Measurements from ENCODE around the gene ACVR1B.

ACVR1B gene

GRCh38 chr12:51915003-51915625 is 36.4 kb upstream of the ACVR1B start:
- TF ChIP-seq MYC (IDR thresholded peaks at IDR 0.05; ENCODE audit: low read depth, low read length) (no peak), MAX (IDR thresholded peaks at IDR 0.05; ENCODE audit: low read depth, low read length) (no peak), POLR2A (IDR thresholded peaks at IDR 0.05; ENCODE audit: extremely low read depth, insufficient read length) (no peak), CTCF (IDR thresholded peaks at IDR 0.05; ENCODE audit: low read depth, low read length) (no peak)
- no peak for DNase-seq (ENCODE audit: low read depth)
- H3K4me3 ChIP-seq (ENCODE audit: low read depth, low read length): no peak overlapping the region

GRCh38 chr12:51915951-51916350 is 35.5 kb upstream of the ACVR1B start:
- no peak overlapping the region for H3K4me3 ChIP-seq (ENCODE audit: low read depth, low read length)
- TF ChIP-seq MAX (IDR thresholded peaks at IDR 0.05; ENCODE audit: low read depth, low read length): no peak
- no peak for TF ChIP-seq MYC (IDR thresholded peaks at IDR 0.05; ENCODE audit: low read depth, low read length)
- no peak for TF ChIP-seq CTCF (IDR thresholded peaks at IDR 0.05; ENCODE audit: low read depth, low read length)
- TF ChIP-seq POLR2A (IDR thresholded peaks at IDR 0.05; ENCODE audit: extremely low read depth, insufficient read length): no peak

GRCh38 chr12:51917041-51917590 is 34.4 kb upstream of the ACVR1B start:
- TF ChIP-seq CTCF (IDR thresholded peaks at IDR 0.05; ENCODE audit: low read depth, low read length) (no peak), POLR2A (IDR thresholded peaks at IDR 0.05; ENCODE audit: extremely low read depth, insufficient read length) (no peak), MYC (IDR thresholded peaks at IDR 0.05; ENCODE audit: low read depth, low read length) (no peak), MAX (IDR thresholded peaks at IDR 0.05; ENCODE audit: low read depth, low read length) (no peak)
- DNase-seq (ENCODE audit: low read depth): no peak
- no peak overlapping the region for H3K4me3 ChIP-seq (ENCODE audit: low read depth, low read length)

More at GRCh38 chr12:51915951-51916350, 35.5 kb upstream of the ACVR1B start:
- DNase-seq (ENCODE audit: low read depth): no peak

GRCh38 chr12:51917746-51918453 is 33.6 kb upstream of the ACVR1B start:
- no peak for DNase-seq (ENCODE audit: low read depth)
- H3K4me3 ChIP-seq (ENCODE audit: low read depth, low read length): no peak overlapping the region
- no peak for TF ChIP-seq CTCF (IDR thresholded peaks at IDR 0.05; ENCODE audit: low read depth, low read length)
- TF ChIP-seq POLR2A (IDR thresholded peaks at IDR 0.05; ENCODE audit: extremely low read depth, insufficient read length): no peak

GRCh38 chr12:51920046-51920445 is 31.5 kb upstream of the ACVR1B start:
- DNase-seq (ENCODE audit: low read depth): no peak
- TF ChIP-seq CTCF (IDR thresholded peaks at IDR 0.05; ENCODE audit: low read depth, low read length): no peak
- no peak for TF ChIP-seq POLR2A (IDR thresholded peaks at IDR 0.05; ENCODE audit: extremely low read depth, insufficient read length)
- no peak for TF ChIP-seq MAX (IDR thresholded peaks at IDR 0.05; ENCODE audit: low read depth, low read length)
- TF ChIP-seq MYC (IDR thresholded peaks at IDR 0.05; ENCODE audit: low read depth, low read length): no peak

More at GRCh38 chr12:51920046-51920445, 31.5 kb upstream of the ACVR1B start:
- no peak overlapping the region for H3K4me3 ChIP-seq (ENCODE audit: low read depth, low read length)
